Vagina (tissue), 2 donors: ENCODE results near the gene EPB41.

Experiments
- POLR2AphosphoS5 ChIP-seq, 2 donors: sonication (generic); formaldehyde crosslinking; IDR thresholded peaks; one replicate each; pipeline ENCODE4 v1.9.0; 2017; ENCODE audit warnings: antibody characterized with exemption in 2 of 2, mild to moderate bottlenecking in 2 of 2, low read depth in 1 of 2; ENCODE audit not compliant: insufficient read depth in 1 of 2
- TF ChIP-seq, protein P1 (sequence below), 3 experiments: fragments of 450-650 bp in 2 of 3; fragments of 200-600 bp in 1 of 3; sonication (generic) in 1 of 3; IDR thresholded peaks; one replicate each; pipeline ENCODE4 v1.5.1; 2017 to 2019; ENCODE audit warnings: antibody characterized with exemption in 3 of 3, mild to moderate bottlenecking in 2 of 3, moderate library complexity in 2 of 3

- TF ChIP-seq, protein P1, sequence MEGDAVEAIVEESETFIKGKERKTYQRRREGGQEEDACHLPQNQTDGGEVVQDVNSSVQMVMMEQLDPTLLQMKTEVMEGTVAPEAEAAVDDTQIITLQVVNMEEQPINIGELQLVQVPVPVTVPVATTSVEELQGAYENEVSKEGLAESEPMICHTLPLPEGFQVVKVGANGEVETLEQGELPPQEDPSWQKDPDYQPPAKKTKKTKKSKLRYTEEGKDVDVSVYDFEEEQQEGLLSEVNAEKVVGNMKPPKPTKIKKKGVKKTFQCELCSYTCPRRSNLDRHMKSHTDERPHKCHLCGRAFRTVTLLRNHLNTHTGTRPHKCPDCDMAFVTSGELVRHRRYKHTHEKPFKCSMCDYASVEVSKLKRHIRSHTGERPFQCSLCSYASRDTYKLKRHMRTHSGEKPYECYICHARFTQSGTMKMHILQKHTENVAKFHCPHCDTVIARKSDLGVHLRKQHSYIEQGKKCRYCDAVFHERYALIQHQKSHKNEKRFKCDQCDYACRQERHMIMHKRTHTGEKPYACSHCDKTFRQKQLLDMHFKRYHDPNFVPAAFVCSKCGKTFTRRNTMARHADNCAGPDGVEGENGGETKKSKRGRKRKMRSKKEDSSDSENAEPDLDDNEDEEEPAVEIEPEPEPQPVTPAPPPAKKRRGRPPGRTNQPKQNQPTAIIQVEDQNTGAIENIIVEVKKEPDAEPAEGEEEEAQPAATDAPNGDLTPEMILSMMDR (IDR thresholded peaks at IDR 0.05): peak; percentile 84 to 98 (median 94)
- TF ChIP-seq POLR2AphosphoS5 (IDR thresholded peaks at IDR 0.05; ENCODE audit: insufficient read depth in 1 of 2, low read depth in 1 of 2): peak; percentile 30 to 84
Measured at GRCh38 chr1:28882009-28882628, 32.2 kb upstream of the EPB41 start.
